MG63 (cell line): ENCODE data around the gene MPST. TPM values are rescaled to one million over a fixed set of nuclear protein-coding genes. Genes with fewer than 3 reads are reported as not detected.
"Not testable (repeated sequence)": the region's sequence is repeated elsewhere in the genome, so short reads cannot be mapped to it uniquely, and the experiment has no call there.

ENCODE experiments used
- DNase-seq: peaks from one replicate; pipeline ENCODE4 v3.0.0-alpha.2; 2020
- H3K27me3 ChIP-seq: fragments of 250-450 bp; sonication (Bioruptor Pico); 2 replicates; pipeline ENCODE4 v1.5.1; 2020; ENCODE audit warnings: mild to moderate bottlenecking, moderate library complexity
- H3K36me3 ChIP-seq: fragments of 250-450 bp; sonication (Bioruptor Pico); 2 replicates; pipeline ENCODE4 v1.5.1; 2020; ENCODE audit warnings: mild to moderate bottlenecking, moderate library complexity
- H3K4me3 ChIP-seq: fragments of 250-450 bp; sonication (Bioruptor Pico); 2 replicates; pipeline ENCODE4 v1.5.1; 2020; ENCODE audit warnings: mild to moderate bottlenecking, moderate library complexity
- H3K9me3 ChIP-seq: fragments of 250-450 bp; sonication (Bioruptor Pico); 2 replicates; pipeline ENCODE4 v1.5.1; 2020; ENCODE audit warnings: mild to moderate bottlenecking, moderate library complexity
- total RNA-seq: library from RNA; depleted of rRNA; stranded (reverse); fragments of >200 nt; shearing (Covaris generic); gene quantifications from 2 replicates; pipeline ENCODE4 v1.2.3, GENCODE V29; 2014; ENCODE audit warnings: low replicate concordance; rRNA removed

The MPST gene
- total RNA-seq, result 95.7 and 112 TPM in 2 replicates

- DNase-seq, result peak; percentile 77
- Histone ChIP-seq H3K27me3 (no peaks in the 10 kb centered on the region), H3K36me3 (peaks cover under 1% of the 10 kb centered on the region), H3K4me3 (peak within 1 kb of the TSS; percentile 92), H3K9me3 (no peaks in the 10 kb centered on the region)
Measured at GRCh38 chr22:37019309-37020191, at the start of gene MPST, which contains the start of gene TST. Gene MPST (plus strand): TSS chr22:37019742. CDS start chr22:37019837, 95 bp downstream. Gene TST (minus strand): TSS chr22:37019447. CDS start chr22:37018732, 715 bp downstream.

DNA sequence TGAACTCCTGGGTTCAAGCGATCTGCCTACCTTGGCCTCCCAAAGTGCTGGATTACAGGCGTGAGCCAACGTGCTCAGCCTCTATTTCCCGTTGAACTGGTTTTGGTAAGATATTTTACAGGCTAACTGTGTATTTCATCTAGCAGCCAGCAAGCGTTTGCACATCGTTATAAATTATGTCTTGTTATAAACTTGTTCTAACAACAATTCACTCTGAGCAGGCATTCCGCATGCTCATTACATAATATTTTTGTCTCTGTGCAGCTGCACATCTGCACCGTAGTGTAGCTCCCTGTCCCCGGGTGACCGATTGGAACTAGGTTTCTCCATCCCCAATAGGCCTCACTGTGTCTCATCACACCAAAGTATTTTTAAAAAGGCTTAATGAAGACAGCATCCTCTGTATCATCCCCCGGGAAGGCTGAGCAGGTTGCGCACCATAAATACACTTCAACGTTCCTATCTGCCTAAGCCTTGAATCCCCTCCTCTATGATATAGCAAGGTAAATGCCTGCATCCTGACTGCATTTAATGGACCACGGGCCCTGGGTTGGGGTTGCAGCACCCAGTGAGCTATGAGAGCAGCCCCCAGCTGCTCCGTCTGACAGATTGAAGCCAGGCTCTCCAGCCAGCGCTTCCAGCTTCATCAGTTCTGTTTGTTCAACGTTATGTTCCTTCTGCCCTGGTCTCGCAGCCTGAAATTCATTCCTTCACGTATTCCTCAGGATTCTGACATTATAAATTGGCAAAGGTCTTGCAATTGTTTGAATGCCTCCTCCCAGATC, 48.0 kb upstream of the MPST start:
- H3K4me3 ChIP-seq, result no peak overlapping the region
- no peaks in the 10 kb centered on the region for H3K36me3 ChIP-seq
- peaks cover 3% of the 10 kb centered on the region; the same call in 1 of the 2 replicates for H3K27me3 ChIP-seq
- DNase-seq, result no peak
- H3K9me3 ChIP-seq, result no peaks in the 10 kb centered on the region

GRCh38 chr22:36976606-36977005, 42.9 kb upstream of the MPST start:
- H3K9me3 ChIP-seq, result no peaks in the 10 kb centered on the region
- peaks cover 4% of the 10 kb centered on the region; the same call in 1 of the 2 replicates for H3K27me3 ChIP-seq
- H3K4me3 ChIP-seq, result no peak overlapping the region
- H3K36me3 ChIP-seq, result no peaks in the 10 kb centered on the region
- no peak for DNase-seq

GRCh38 chr22:36977401-36977861, 42.1 kb upstream of the MPST start:
- Histone ChIP-seq H3K27me3 (peaks cover 6% of the 10 kb centered on the region), H3K9me3 (no peaks in the 10 kb centered on the region), H3K4me3 (peak overlapping the region; percentile 48), H3K36me3 (no peaks in the 10 kb centered on the region)
- DNase-seq, result peak; percentile 64

GRCh38 chr22:36977947-36978660, 41.4 kb upstream of the MPST start:
- Histone ChIP-seq H3K4me3 (peak overlapping the region; percentile 48), H3K27me3 (peaks cover 9% of the 10 kb centered on the region), H3K36me3 (no peaks in the 10 kb centered on the region), H3K9me3 (no peaks in the 10 kb centered on the region)
- DNase-seq, result peak; percentile 80

DNA sequence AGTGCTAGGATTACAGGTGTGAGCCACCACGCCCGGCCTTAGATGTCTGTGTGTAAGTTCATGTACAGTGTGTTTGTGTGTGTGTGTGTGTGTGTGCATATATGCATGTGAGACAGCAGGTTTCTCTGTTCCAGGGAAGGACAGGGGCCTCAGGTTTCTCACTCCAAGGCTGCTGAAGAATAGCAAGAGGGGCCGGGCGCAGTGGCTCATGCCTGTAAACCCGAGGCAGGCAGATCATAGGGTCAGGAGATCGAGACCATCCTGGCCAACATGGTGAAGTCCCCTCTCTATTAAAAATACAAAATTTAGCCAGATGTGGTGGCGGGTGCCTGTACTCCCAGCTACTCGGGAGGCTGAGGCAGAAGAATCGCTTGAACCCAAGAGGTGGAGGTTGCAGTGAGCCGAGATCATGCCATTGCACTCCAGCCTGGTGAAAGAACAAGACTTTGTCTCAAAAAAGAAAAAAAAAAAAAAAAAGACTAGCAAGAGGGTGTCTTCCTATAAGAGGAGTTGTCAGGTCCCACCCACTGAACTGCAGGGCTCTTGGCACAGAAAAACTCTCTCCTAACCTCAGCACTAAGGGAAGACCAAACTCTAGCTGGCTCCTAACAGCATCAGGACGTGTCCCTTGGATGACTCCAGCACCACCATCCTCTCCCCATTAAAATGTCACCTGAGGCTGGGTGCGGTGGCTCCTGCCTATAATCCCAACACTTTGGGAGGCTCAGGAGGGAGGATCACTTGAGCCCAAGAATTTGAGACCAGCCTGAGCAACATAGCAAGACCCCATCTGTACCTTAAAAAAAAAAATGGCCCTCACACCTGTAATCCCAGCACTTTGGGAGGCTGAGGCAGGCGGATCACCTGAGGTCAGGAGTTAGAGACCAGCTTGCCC, 40.3 kb upstream of the MPST start:
- no peak for DNase-seq
- H3K36me3 ChIP-seq, result no peaks in the 10 kb centered on the region

DNA sequence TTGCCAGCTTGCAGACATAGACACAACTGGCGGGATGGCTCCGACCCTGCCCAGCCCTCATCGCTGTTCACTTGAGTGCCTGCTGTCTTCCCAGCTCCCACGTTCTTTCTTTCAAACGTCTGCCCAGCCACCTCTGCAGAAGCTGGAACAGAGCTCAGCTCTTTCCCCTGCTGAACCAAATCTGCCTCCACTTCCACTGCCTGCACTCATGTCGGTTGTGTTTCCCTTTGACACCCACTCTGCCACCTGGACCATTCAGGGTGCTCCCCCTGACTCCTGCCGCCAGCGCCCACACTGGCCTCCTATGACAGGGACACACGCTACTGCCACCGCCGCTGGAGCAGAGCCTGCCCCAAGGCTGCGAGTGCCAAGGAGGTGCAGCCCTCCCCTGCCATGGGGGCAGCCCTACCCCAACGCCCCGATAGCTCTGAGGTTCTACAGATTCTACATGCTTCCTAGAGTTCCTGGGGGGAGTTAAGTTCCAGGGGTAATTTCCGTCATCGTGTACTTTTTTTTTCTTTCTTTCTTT, 38.2 kb upstream of the MPST start:
- H3K36me3 ChIP-seq, result no peaks in the 10 kb centered on the region
- no peak for DNase-seq
- peaks cover 8% of the 10 kb centered on the region for H3K9me3 ChIP-seq
- peaks cover 13% of the 10 kb centered on the region for H3K27me3 ChIP-seq
- no peak overlapping the region for H3K4me3 ChIP-seq

More for the DNA sequence above, 40.3 kb upstream of the MPST start:
- no peak overlapping the region for H3K4me3 ChIP-seq
- no peaks in the 10 kb centered on the region for H3K9me3 ChIP-seq
- H3K27me3 ChIP-seq, result peaks cover 14% of the 10 kb centered on the region

GRCh38 chr22:36982136-36982535, 37.4 kb upstream of the MPST start:
- H3K27me3 ChIP-seq, result peaks cover 9% of the 10 kb centered on the region
- no peaks in the 10 kb centered on the region for H3K36me3 ChIP-seq
- no peak for DNase-seq
- H3K9me3 ChIP-seq, result peaks cover 8% of the 10 kb centered on the region
- no peak overlapping the region for H3K4me3 ChIP-seq

- no peak overlapping the region for H3K4me3 ChIP-seq
- H3K9me3 ChIP-seq, result peaks cover 8% of the 10 kb centered on the region
- peaks cover 26% of the 10 kb centered on the region for H3K27me3 ChIP-seq
- DNase-seq, result no peak
- H3K36me3 ChIP-seq, result no peaks in the 10 kb centered on the region
Measured at GRCh38 chr22:36985211-36985889, 34.2 kb upstream of the MPST start.

DNA sequence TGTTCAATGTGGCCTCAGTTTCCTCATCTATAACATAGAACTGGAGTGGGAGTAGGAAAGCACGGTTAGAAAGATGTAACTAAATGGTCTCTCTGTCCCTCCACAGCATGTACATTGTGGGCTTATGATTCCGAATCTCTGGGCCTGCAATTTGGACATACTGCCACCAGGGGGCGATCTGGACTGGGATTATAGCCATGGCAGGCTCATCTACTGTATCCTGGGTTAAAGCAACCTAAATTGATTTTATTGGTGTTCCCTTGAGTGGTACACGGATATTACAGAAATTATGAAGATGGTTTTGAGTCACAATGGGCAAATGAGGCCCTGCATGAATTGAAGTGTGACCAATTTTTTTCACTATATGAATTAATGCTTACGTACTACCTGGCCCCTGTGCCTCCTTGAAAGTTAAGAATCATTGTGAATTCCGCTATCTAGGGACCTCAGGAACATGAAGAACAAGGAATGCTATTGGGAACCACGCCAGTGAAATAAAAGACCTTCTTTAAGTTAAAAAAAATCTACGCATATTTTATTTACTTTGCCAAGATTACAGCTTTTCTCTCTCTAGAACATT, 33.2 kb upstream of the MPST start:
- peaks cover 35% of the 10 kb centered on the region for H3K27me3 ChIP-seq
- no peak for DNase-seq
- peaks cover 8% of the 10 kb centered on the region for H3K9me3 ChIP-seq
- H3K36me3 ChIP-seq, result no peaks in the 10 kb centered on the region
- no peak overlapping the region for H3K4me3 ChIP-seq

DNA sequence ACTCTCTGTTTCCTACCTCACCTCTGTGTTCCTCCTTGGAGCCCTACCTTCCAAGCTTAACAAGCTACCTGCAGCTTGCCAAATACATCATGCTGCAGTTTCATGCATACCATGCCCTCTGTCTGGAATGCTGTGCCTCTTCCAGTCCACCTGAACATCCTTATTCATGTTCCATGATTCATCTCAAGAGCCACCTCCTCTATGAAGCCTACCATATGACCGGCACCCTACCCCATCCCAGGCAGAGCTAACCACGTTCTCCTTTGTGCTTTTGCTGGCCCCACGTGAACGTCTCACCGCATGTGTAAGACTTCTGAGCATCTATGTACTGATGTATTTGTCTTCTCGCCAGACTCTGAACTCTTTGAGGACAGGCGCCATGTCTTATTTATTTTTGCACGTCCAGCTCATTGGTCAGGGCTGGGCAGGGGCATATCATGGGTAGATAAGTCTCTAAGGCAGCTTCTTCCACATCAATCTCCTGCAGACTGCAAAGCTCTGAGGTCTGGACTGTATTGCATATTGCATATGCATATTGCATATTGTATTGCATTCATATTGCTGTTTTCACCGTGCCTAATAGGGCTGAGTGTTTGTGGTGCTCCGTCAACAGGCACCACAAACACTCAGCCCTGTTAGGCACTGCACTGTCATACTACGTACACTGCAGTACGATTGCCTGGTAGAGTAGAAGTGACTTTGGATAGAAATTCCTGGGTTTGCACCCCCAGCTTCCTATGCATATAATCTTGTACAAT, 31.3 kb upstream of the MPST start:
- H3K9me3 ChIP-seq, result peaks cover 8% of the 10 kb centered on the region
- no peaks in the 10 kb centered on the region for H3K36me3 ChIP-seq
- no peak for DNase-seq
- no peak overlapping the region for H3K4me3 ChIP-seq
- H3K27me3 ChIP-seq, result peaks cover 42% of the 10 kb centered on the region

DNA sequence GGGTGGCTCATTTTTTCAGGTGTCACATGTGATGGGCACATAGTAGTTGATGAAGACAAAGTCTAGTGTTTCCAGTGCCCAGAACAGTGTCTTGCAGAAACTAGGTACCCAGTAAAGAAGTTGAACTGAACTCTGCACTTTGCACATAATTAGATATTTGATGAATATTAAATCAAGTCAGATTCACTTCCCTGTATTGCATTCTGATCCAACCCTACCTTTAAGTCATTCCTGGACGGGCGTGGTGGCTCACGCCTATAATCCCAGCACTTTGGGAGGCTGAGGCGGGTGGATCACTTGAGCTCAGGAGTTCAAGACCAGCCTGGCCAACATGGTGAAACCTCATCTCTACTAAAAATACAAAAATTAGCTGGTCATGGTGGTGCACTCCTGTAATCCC, 30.5 kb upstream of the MPST start:
- H3K4me3 ChIP-seq, H3K36me3 ChIP-seq, H3K9me3 ChIP-seq, DNase-seq: not testable (repeated sequence)
- peaks cover 45% of the 10 kb centered on the region for H3K27me3 ChIP-seq

GRCh38 chr22:36990457-36990856, 29.1 kb upstream of the MPST start:
- DNase-seq, result no peak
- Histone ChIP-seq H3K9me3 (peaks cover 8% of the 10 kb centered on the region), H3K4me3 (no peak overlapping the region), H3K27me3 (peaks cover 47% of the 10 kb centered on the region), H3K36me3 (no peaks in the 10 kb centered on the region)

GRCh38 chr22:36991206-36991605, 28.3 kb upstream of the MPST start:
- H3K9me3 ChIP-seq, result peaks cover under 1% of the 10 kb centered on the region
- no peaks in the 10 kb centered on the region for H3K36me3 ChIP-seq
- DNase-seq, result peak; percentile 54
- H3K27me3 ChIP-seq, result peaks cover 47% of the 10 kb centered on the region
- H3K4me3 ChIP-seq, result no peak overlapping the region
